Stimulated activated naive CD8-positive, alpha-beta T cell treated with anti-CD3 and anti-CD28 coated beads, Interleukin-15, Interleukin-2, amounts not matched to agents 100 ng/mL and 50 ng/mL, for 24 hours (primary cell): ENCODE measurements around the gene P4HA2.
"Not testable (repeated sequence)": the region's sequence is repeated elsewhere in the genome, so short reads cannot be mapped to it uniquely, and the experiment has no call there.

ENCODE experiments used
- H3K27ac Mint-ChIP-seq: one replicate; pipeline ENCODE4 v1.8.0; 2021; ENCODE audit warnings: mild to moderate bottlenecking, mixed read lengths
- H3K27me3 Mint-ChIP-seq: one replicate; pipeline ENCODE4 v1.8.0; 2021; ENCODE audit warnings: mixed read lengths
- H3K36me3 Mint-ChIP-seq: one replicate; pipeline ENCODE4 v1.8.0; 2021; ENCODE audit warnings: low read depth, mixed read lengths
- H3K4me1 Mint-ChIP-seq: one replicate; pipeline ENCODE4 v1.8.0; 2021; ENCODE audit warnings: low read depth, mixed read lengths
- H3K4me3 Mint-ChIP-seq: one replicate; pipeline ENCODE4 v1.8.0; 2021; ENCODE audit warnings: mild to moderate bottlenecking, mixed read lengths
- H3K9me3 Mint-ChIP-seq: one replicate; pipeline ENCODE4 v1.8.0; 2021; ENCODE audit warnings: mixed read lengths

The P4HA2 gene

DNA sequence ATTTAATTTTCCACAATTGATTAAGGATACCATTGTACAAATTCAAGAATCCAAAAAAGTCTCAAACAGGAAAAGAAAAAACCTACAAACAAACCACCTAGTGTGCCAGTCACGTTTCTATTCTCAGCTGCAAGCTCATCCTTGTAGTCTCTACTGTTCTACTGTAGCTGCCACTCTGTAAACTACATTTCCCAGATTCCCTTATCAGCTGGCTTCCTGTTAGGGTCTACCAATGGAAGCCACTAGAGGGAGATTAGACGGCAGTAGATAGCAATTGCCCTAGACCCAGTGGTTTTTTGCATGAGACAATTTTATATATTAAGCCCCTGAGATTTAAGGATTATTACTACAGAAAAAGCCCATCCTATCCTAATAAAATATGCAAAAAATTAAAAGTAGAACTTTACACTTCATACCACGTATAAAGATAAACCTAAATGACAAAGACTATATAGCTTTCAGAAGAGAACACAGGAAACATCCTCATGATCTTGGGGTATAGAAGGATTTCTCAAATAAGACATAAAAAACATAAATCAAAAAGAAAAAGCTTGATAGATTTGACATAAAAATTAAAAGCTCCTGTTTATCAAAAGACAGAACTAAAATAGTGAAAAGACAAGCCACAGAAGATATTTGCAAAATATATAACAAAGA is 37.4 kb downstream of the P4HA2 start:
- H3K27ac Mint-ChIP-seq = no peak overlapping the region
- peaks cover 13% of the 10 kb centered on the region for H3K27me3 Mint-ChIP-seq
- no peaks in the 10 kb centered on the region for H3K4me1 Mint-ChIP-seq
- no peak overlapping the region for H3K4me3 Mint-ChIP-seq
- H3K36me3 Mint-ChIP-seq = no peaks in the 10 kb centered on the region
- H3K9me3 Mint-ChIP-seq = no peaks in the 10 kb centered on the region

DNA sequence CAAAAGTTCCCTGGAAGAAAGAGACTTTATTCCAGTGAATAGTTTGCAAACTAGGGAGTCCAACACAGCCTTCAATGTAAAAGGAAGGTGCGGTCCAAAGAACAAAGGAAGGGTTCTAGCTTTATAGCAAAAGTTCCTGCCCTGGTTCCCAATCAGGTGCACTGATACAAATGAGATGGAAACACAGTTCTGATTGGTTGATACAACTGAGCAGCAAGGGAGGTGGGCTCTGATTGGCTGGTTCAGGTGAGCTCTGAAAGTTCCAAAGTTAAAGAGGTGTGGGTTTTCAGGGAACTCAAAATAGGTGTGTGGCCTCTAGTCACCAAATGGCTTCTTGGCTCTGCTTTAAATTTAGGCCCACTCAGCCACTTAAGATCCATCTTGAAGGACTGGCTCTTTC is 43.1 kb downstream of the P4HA2 start:
- peaks cover 13% of the 10 kb centered on the region for H3K27me3 Mint-ChIP-seq
- peaks cover 4% of the 10 kb centered on the region for H3K36me3 Mint-ChIP-seq
- H3K27ac Mint-ChIP-seq = no peak overlapping the region
- peaks cover 4% of the 10 kb centered on the region for H3K9me3 Mint-ChIP-seq
- H3K4me1 Mint-ChIP-seq = peaks cover 17% of the 10 kb centered on the region
- no peak overlapping the region for H3K4me3 Mint-ChIP-seq

- no peak overlapping the region for H3K4me3 Mint-ChIP-seq
- H3K36me3 Mint-ChIP-seq = peaks cover 4% of the 10 kb centered on the region
- H3K27me3 Mint-ChIP-seq = peaks cover 8% of the 10 kb centered on the region
- peaks cover 4% of the 10 kb centered on the region for H3K9me3 Mint-ChIP-seq
- peaks cover 25% of the 10 kb centered on the region for H3K4me1 Mint-ChIP-seq
- H3K27ac Mint-ChIP-seq = no peak overlapping the region
Measured at GRCh38 chr5:132183723-132184122, 43.9 kb downstream of the P4HA2 start.

- H3K4me3 Mint-ChIP-seq = no peak overlapping the region
- peaks cover 3% of the 10 kb centered on the region for H3K27me3 Mint-ChIP-seq
- H3K9me3 Mint-ChIP-seq = peaks cover 4% of the 10 kb centered on the region
- H3K4me1 Mint-ChIP-seq = peaks cover 35% of the 10 kb centered on the region
- peaks cover 4% of the 10 kb centered on the region for H3K36me3 Mint-ChIP-seq
- H3K27ac Mint-ChIP-seq = no peak overlapping the region
Measured at GRCh38 chr5:132182359-132183040, 45.2 kb downstream of the P4HA2 start.

DNA sequence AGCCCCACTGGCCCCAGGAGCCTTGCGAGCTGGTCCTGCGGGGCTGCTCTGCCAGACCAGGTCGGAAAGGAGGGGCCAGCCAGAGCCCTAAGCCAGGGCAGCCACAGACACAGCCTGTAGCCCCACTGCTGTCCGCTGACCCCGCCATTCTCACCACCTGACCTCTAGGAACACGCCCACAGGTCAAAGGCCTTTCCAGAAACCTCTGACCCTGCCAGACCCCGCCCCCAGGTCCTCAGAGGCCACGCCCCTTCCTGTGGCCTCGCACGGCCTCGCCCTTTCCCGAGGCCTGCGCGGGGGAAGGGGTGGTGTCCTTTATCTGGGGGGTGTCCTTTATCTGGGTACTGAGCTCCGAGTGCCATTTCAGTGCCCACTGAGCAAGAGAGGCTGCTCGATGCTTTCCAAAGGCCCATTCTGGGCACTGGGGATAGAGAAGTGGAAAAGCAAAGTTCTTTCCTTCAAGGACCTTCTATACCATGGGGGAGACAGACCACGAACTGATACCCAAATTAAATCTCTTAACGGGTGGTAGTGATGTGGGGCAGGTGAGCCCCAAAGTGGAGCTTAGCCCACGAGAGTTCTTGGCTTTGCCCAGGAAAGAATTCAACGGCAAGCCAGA is 46.5 kb downstream of the P4HA2 start:
- H3K27ac Mint-ChIP-seq = no peak overlapping the region
- no peak overlapping the region for H3K4me3 Mint-ChIP-seq
- H3K27me3 Mint-ChIP-seq = no peaks in the 10 kb centered on the region
- peaks cover 4% of the 10 kb centered on the region for H3K36me3 Mint-ChIP-seq
- peaks cover 48% of the 10 kb centered on the region for H3K4me1 Mint-ChIP-seq
- H3K9me3 Mint-ChIP-seq = peaks cover 4% of the 10 kb centered on the region

DNA sequence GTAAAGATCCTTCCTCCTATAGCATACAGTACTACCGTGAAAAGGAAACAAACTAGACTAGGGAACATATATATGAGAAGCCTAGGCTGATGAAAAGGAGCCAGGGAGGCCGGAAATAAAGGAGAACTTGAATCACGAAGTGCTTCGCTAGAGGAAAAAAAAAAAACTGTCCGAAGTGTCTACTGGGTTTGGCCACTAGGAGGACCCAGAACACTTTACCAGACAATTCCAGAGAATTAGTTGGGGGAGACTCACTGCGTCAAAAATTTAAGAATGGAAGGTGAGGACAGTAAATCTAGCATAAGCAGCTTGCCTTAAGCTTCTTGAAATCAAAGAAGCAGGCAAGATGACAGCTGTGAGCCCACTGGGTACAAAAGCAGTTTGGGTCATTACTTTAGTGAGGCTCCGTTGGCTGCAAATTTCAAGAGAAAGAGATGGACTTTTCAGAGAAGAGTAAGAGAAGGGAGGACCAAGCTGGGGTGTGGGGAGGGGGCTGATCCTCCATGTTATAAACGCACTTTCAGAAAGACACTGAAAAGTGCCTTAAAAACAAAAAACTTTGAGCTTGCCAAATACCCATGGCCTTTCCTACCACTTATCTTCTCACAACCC is 47.4 kb downstream of the P4HA2 start:
- no peak overlapping the region for H3K4me3 Mint-ChIP-seq
- H3K27ac Mint-ChIP-seq = peak overlapping the region; percentile 74
- H3K27me3 Mint-ChIP-seq = no peaks in the 10 kb centered on the region
- H3K4me1 Mint-ChIP-seq = peaks cover 48% of the 10 kb centered on the region
- H3K36me3 Mint-ChIP-seq = peaks cover 4% of the 10 kb centered on the region
- peaks cover 4% of the 10 kb centered on the region for H3K9me3 Mint-ChIP-seq

- H3K36me3 Mint-ChIP-seq = peaks cover 4% of the 10 kb centered on the region
- peaks cover 4% of the 10 kb centered on the region for H3K9me3 Mint-ChIP-seq
- peaks cover 48% of the 10 kb centered on the region for H3K4me1 Mint-ChIP-seq
- no peak overlapping the region for H3K4me3 Mint-ChIP-seq
- H3K27me3 Mint-ChIP-seq = no peaks in the 10 kb centered on the region
- peak overlapping the region; percentile 74 for H3K27ac Mint-ChIP-seq
Measured at GRCh38 chr5:132179405-132179804, 48.2 kb downstream of the P4HA2 start.

- H3K4me1 Mint-ChIP-seq = peaks cover 44% of the 10 kb centered on the region
- no peaks in the 10 kb centered on the region for H3K36me3 Mint-ChIP-seq
- H3K27ac Mint-ChIP-seq = peak overlapping the region; percentile 69
- H3K4me3 Mint-ChIP-seq = no peak overlapping the region
- H3K27me3 Mint-ChIP-seq = no peaks in the 10 kb centered on the region
- no peaks in the 10 kb centered on the region for H3K9me3 Mint-ChIP-seq
Measured at GRCh38 chr5:132177691-132178149, 49.9 kb downstream of the P4HA2 start.

DNA sequence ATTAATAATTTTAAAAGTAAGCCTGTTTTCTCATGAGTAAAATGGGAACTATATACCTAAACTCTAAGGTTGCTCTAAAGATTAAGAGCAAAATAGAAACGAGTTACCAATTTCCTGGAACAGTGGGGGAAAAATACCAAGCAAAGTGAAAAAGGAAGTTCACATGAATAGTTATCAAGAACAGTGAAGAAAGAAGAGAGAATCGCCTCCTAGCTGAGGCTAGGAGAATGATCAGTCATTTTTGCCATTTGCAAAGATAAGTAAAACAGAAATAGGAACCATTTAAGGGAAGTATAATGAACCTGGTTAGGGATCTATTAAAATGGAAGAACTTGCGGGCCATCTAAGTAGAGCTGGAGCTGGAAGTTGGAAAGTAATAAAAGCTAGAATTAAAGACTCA is 50.7 kb downstream of the P4HA2 start:
- Mint-ChIP-seq H3K4me3 (peak overlapping the region; percentile 24), H3K9me3 (no peaks in the 10 kb centered on the region), H3K27me3 (no peaks in the 10 kb centered on the region), H3K36me3 (no peaks in the 10 kb centered on the region), H3K27ac (peak overlapping the region; percentile 94), H3K4me1 (peaks cover 44% of the 10 kb centered on the region)

DNA sequence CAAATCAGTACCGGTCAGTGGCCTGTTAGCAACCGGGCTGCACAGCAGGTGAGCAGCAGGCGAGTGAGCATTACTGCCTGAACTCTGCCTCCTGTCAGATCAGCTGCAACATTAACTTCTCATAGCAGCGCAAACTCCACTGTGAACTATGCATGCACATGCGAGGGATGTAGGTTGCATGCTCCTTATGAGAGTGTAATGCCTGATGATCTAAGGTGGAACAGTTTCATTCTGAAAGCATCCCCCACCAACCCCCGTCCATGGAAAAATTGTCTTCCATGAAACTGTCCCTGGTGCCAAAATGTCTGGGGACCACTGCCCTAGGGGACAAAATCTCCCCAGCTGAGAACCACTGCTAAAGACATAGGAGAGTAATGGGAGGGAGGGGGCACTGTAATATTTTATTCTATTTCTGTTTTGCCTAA is 51.1 kb downstream of the P4HA2 start:
- Mint-ChIP-seq H3K4me1 (peaks cover 44% of the 10 kb centered on the region), H3K9me3 (no peaks in the 10 kb centered on the region), H3K36me3 (no peaks in the 10 kb centered on the region), H3K27me3 (no peaks in the 10 kb centered on the region), H3K27ac (peak overlapping the region; percentile 94), H3K4me3 (peak overlapping the region; percentile 57)

GRCh38 chr5:132162945-132163344 is 64.7 kb downstream of the P4HA2 start:
- Mint-ChIP-seq H3K27ac (no peak overlapping the region), H3K36me3 (peaks cover 3% of the 10 kb centered on the region), H3K9me3 (peaks cover 2% of the 10 kb centered on the region), H3K4me3 (no peak overlapping the region), H3K4me1 (no peaks in the 10 kb centered on the region), H3K27me3 (peaks cover 8% of the 10 kb centered on the region)

DNA sequence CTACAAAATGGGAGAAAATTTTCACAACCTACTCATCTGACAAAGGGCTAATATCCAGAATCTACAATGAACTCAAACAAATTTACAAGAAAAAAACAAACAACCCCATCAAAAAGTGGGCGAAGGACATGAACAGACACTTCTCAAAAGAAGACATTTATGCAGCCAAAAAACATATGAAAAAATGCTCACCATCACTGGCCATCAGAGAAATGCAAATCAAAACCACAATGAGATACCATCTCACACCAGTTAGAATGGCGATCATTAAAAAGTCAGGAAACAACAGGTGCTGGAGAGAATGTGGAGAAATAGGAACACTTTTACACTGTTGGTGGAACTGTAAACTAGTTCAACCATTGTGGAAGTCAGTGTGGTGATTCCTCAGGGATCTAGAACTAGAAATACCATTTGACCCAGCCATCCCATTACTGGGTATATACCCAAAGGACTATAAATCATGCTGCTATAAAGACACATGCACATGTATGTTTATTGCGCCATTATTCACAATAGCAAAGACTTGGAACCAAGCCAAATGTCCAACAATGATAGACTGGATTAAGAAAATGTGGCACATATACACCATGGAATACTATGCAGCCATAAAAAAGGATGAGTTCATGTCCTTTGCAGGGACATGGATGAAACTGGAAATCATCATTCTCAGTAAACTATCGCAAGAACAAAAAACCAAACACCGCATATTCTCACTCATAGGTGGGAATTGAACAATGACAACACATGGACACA is 65.9 kb downstream of the P4HA2 start:
- not testable (repeated sequence) for H3K27ac Mint-ChIP-seq, H3K4me3 Mint-ChIP-seq, H3K4me1 Mint-ChIP-seq, H3K9me3 Mint-ChIP-seq, H3K36me3 Mint-ChIP-seq
- peaks cover 10% of the 10 kb centered on the region for H3K27me3 Mint-ChIP-seq

- H3K9me3 Mint-ChIP-seq = peaks cover 23% of the 10 kb centered on the region
- H3K4me1 Mint-ChIP-seq = no peaks in the 10 kb centered on the region
- H3K36me3 Mint-ChIP-seq = peaks cover 5% of the 10 kb centered on the region
- H3K27ac Mint-ChIP-seq = no peak overlapping the region
- no peak overlapping the region for H3K4me3 Mint-ChIP-seq
- peaks cover 32% of the 10 kb centered on the region for H3K27me3 Mint-ChIP-seq
Measured at GRCh38 chr5:132156413-132156812, 71.2 kb downstream of the P4HA2 start.

DNA sequence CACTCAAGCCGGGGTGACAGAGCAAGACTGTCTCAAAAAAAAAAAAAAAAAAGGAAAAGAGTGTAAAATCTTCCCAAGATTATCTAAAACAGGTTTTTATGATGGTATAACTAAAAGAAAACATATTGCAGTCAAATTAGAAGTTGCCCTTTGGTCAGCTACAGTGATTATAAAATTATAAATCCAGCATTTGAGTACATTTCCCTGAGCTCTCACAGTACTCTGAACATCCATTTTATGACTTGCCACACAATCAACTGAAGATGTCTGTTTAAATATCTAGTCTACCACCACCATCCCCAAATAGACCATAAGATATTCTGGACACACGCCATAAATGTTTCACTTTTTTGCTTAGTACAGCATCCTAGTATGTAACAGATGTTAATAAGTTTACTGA is 77.1 kb downstream of the P4HA2 start:
- H3K27ac Mint-ChIP-seq = no peak overlapping the region
- peaks cover 56% of the 10 kb centered on the region for H3K27me3 Mint-ChIP-seq
- peaks cover 6% of the 10 kb centered on the region for H3K4me1 Mint-ChIP-seq
- H3K36me3 Mint-ChIP-seq = no peaks in the 10 kb centered on the region
- no peak overlapping the region for H3K4me3 Mint-ChIP-seq
- peaks cover 20% of the 10 kb centered on the region for H3K9me3 Mint-ChIP-seq
